HTR-8/SVneo (cell line): ENCODE results near the gene ATP10A.
"Not testable (repeated sequence)": the region's sequence is repeated elsewhere in the genome, so short reads cannot be mapped to it uniquely, and the experiment has no call there.

ENCODE experiments used
- DNase-seq: peaks from one replicate; pipeline ENCODE4 v3.0.0; 2011; ENCODE audit warnings: low spot score, mixed read lengths; ENCODE audit not compliant: insufficient read length
- FAIRE-seq: peaks from 2 replicates; lab custom pipeline; 2011; peaks lifted over from hg19 to GRCh38; lab: Jason Lieb, UNC

Gene ATP10A

DNA sequence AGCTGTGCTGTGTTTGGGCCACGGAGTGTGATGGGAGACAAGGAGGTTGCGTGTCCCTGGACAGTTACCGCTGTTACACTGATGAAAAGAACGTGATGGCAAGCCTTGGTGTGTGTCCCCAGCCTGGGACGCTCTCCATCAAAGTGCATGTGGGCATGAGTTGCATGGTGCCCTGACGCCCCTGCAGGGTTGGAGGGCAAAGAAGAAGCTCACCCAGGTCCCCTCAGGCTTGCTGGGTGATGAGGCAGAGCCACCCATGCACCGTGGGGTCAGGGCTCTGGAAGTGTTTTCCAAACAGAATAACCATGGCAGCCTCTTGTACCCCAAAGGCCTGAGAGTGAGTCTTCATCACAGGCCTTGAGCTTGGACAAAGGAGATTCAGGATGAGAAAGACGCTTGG is 189.2 kb downstream of the ATP10A start:
- no peak for DNase-seq
- FAIRE-seq = no peak

DNA sequence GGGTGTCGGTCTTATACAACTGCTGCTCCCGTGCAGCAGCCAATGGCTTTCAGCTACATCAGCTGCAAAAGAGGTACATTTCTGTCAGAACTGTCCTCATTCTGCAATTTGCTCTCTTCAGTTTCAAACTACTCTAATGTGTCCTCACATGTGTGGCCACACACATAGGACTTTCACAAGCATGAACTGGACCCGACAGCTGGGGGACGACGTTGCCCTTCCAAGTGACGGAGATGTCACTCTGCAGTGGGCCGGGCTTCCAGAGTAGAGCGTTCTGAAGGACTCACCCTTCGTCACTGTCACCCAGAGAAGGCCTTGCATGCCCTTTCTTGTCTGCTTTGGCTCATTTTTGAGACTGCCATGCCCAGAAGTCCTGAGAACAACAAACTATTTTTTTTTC is 189.8 kb downstream of the ATP10A start:
- DNase-seq (no peak), FAIRE-seq (no peak)

DNA sequence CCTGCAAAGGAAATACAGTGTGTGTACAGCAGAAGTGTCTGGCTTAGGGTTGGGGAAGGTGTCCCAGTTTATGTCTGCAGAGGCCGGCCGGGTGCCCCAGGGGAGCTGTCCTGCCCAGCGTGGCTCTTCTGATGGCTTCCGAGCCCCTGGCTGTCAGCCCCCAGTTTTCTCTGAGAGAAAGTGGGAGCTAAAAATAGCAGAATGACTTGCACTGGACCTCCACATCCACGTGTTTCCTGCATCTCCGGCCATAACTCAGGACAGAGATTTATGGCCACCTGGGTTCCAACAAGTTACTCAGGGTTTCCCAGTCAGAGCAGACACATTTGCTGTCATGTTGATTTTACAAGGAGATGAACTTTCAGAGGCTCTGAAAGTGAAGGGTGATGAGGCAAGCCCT is 192.0 kb downstream of the ATP10A start:
- DNase-seq (no peak), FAIRE-seq (no peak)

DNA sequence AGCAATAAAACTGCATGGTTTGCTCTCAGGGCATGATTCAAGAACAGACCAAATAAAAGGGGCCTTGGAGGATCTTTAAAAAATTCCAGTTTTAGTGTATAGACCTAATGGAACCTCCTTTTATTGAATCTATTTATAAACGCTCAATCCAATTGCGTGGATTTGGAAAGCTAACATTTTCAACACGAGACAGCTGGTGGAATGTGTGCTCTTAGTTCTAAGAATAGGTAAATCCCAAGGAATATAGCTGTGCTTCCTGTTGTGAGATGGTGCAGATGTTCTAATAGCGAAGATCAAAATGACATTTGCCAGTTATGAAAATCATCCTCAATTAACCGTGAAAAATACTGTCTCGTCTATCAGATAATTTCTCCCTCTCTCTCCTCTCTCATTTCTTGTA is 192.5 kb downstream of the ATP10A start:
- DNase-seq (no peak), FAIRE-seq (no peak)

DNA sequence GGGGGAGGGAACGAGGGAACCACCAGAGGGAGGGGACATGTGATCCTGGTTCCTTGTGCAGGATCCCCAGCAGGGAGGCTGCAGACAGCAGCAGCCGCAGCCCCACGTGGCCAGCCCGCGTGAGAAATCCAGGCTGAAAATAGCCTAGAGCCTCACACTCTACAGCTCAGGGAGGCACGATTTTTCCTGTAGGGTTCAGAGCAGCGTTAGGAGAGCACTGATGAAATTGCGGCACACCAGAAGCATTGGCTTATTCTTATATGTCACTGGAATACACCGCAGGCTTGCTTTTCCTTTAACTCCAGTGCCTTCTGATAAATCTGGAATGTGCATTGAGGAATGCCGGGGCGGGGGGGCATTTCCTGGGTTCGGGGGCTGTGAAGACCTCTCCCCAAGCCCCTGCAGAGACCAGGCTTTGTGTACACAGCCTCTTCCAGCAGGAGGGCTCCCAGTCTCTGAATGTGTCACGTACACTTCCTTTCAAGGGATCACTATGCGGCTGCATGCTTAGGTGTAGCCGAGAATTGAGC is 193.0 kb downstream of the ATP10A start:
- FAIRE-seq (no peak), DNase-seq (no peak)

DNA sequence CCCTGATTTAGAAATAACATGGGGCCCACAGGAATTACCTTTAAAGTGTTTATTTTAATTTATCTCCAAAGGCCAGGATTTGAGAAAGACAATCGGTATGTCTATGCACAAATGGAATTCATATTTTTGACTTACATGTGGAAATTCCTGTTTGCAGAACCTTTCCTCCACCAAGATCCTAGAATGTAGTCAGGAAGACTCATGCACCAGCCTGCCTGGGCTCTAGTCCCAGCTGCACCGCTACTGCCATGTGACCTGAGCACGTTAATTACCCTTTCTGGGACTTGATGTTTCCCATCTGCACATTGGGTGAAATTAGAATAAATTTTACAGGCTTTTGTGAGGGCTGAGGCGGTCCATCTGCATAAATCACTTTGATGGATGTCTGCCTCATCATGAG is 194.2 kb downstream of the ATP10A start:
- DNase-seq (no peak), FAIRE-seq (no peak)

DNA sequence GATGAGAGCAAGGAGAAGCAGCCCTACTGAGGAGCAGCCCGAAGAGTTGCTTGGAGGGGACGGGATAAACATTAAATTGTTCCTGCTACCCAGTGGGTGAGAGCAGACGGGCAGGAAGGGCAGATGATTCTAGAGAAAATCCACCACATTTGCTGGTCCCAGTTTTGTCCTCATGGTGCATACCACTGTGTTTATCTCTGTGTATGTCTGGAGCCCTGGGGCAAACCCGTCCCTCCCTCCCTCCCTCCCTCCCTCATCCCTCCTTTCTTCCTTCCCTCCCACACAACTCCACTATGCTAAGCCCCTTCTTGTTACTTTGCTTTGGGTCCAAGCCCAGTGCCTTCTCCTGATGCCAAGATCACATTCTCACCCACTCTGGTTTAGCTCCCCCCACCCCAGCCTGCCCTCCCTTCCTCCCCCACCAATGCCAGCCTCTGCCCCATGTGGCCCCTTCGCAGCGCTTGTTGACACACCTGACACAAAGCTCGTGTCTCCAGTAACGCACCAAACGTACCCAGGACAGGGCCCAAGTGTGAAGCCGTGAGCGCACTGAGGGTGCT is 194.8 kb downstream of the ATP10A start:
- FAIRE-seq = no peak

DNA sequence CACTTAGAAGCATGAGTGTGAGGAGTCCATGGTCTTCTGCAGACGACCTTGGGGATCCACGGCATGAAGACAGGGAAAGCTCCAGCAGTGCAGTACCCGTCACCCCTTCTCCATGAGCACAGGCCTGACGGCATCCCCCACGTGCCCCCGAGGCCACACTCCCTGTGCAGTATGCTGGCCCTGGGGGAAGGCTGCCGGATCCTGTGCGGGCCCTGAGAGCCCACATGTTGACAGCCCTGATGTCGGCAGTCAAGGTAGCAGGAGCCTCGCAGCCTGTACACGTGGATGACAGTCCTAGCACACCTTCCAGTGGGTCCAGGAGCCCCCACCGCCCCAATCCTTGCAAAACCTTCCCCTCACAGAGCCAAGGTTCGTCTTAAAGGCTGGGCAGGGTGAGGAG is 195.3 kb downstream of the ATP10A start:
- FAIRE-seq = no peak
- DNase-seq = no peak

More for the DNA sequence above, 194.8 kb downstream of the ATP10A start:
- DNase-seq = no peak

DNA sequence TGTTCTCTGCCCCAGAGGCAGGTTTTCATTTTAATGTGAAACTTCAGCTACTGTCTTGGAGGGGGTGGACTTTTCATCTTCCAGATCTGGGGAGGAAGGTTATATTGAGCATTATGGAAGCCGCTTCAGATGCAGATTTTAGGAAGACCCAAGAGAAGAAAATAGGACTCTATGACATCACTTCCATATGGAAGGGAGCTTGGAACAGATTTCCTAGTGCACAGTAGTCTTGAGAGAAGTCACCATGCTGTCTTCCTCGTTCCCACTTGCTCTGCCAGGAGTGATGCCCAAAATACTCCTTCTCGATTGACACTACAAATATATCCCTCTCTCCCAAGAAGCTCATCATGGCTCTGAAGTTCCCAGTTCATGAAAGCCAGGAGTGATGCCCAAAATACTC is 197.2 kb downstream of the ATP10A start:
- DNase-seq = no peak
- FAIRE-seq = no peak

DNA sequence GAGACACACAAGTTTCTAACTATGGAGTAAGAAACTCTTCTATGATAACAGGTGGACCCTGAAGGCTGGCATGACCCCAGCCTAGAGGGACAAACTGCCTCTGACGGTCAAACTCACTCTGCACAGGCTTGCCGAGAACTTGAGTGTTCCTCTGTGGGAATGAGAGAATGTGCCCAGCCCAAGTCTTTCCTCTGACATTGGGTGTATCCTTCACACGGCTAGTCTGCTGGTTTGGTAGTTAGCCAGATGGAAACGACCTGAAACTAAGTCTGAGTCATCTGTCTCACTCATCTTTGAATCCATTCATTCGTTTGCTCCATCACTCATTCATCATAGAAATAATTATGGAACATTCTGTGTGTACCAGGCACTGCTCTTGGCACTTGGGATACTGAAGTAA is 198.4 kb downstream of the ATP10A start:
- DNase-seq (no peak), FAIRE-seq (no peak)

DNA sequence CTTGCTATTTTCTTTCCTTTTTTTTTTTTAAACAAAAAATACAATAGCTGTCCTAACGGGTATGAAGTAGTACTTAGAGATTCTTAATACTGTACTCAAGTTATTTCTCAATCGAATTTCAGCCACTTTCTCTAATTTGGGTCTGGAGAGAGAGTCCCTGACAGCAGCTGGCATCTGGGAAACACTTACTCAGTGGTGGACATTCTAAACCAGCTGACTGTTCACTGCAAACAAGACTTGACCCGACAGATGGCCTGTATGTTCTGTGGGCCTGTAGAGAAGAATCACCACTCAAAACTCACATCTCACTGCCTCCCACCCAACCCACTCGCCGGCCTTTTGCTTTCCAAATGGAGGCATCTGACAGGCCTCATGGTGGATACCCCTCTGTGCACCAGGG is 199.6 kb downstream of the ATP10A start:
- FAIRE-seq (no peak), DNase-seq (no peak)

DNA sequence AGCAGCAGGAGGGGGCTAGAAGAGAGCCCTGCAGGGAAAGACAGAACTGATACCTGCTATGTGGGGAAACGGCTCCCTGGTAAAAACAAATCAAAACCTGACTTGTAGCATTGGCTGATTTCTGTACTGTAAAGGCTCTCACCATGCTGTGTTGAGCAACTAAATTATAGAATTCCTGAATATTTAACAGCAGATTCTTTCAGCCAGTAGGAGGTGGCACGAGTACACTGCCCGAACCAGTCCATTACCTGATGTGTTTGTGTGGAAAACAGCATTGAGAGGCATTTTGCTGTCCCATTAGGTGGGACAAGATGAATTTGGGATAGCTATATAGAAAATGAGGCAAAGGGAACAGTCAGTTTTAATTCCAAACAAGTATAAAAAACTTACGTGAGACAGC is 201.2 kb downstream of the ATP10A start:
- DNase-seq (no peak), FAIRE-seq (no peak)

DNA sequence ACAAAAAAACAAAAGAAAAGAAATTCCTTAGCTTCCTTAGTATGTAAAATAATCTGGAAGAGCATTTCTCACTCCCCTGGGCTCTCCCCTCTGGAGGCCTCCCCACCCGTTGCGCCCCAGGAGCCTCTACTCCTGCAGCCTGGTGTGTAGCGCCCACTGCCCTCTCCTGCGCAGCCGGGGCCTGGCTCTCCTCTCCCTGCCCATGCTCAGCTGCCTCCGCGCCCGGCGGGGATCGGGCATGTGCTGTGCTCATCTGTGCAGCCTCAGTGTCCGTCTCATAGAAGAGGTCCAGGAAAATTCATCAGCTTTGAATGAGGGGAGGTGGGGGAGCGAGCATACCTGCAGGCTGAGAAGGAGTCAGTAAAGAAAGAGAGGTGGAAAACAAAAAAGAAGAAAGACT is 203.9 kb downstream of the ATP10A start:
- no peak for FAIRE-seq
- DNase-seq = no peak

DNA sequence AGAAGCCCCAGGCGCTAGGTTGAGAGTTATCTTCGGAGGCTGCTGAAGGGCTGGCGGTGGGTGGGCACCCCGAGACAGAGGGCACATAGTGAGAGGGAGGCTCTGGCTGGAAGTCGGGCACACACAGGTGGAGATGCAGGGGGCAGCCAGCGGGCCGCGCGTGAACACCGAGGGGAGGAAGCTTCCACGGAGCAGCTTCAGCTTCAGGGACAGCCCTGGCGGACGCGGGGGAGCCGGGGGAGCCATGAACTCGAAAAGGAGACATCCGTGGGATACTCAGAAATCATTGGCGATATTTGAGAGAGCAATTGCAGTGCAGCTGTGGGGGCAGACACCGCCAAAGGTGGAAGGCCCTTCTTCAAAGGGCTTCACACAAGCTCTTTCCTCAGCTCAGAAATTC is 204.6 kb downstream of the ATP10A start:
- FAIRE-seq (no peak), DNase-seq (no peak)

DNA sequence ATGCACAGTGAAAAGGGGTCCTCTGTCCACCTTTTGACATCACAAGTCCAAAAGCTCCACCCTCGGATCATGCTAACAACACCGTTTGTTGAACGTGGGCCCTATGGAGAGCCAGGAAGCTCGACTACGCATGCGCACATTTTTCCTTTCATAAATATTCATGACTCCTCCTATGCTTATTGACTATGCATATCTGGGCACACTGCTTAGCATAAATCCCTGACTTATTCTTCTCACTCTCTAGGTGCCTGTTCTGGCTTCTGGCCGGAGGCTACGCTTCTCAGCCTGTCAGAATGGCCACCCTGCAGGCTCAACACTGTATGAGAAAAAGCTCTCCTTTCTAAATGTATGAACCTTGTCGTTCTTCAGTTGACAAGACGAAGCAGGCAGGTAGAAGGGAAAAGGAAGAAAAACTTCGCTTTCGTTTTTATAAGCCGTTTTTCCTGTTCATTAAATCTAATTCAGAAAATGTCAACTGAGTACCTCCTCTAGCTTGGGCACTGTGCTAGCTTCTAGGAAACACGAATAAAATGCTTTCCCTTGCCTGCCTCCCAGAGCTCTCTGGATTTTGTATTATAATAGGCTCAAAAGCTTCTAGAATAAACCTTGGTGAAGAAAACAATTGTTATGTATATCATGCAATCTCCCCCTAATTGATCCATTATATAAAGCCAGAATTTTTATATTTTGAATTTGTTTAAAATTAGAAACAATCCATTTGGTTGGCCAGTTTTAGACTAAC is 207.7 kb downstream of the ATP10A start:
- DNase-seq (no peak), FAIRE-seq (no peak)

DNA sequence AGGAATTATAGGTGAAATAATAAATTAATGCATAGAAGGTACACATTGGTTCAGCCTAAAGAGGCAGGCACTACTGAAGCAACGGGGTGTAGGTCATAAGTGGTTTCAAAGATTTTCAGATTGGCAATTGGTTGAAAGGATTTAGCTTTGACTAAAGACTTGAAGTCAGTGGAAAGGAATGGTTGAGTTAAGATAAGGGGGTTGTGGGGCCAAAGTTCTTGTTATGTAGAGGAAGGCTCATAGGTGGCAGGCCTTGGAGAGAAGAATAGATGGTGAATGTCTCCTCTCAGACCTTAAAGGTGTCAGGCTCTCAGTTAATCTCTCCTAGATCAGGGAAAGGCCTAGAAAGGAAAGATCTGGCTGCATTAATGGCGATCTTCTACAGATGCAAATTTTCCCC is 209.8 kb downstream of the ATP10A start:
- FAIRE-seq (no peak), DNase-seq (no peak)

DNA sequence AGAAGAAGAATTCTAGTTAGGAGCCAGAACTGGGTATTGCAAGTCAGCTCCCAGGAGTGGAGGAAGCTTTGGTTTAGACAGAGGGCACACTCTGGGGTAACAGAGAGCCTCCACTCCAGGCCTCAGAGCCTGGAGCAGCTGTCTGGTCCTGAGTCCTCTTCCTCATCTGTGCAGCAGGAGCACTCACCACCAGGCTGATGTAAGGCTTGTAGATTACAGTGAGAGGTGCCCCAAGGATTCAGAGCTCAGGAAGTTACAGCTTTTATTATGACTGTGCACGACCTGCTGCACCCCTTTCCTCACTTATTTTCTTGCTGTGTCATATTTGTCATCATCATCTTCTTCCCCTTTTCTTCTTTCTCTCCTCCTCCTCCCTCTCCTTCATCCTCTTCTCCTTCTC is 210.4 kb downstream of the ATP10A start:
- DNase-seq (no peak), FAIRE-seq (no peak)

DNA sequence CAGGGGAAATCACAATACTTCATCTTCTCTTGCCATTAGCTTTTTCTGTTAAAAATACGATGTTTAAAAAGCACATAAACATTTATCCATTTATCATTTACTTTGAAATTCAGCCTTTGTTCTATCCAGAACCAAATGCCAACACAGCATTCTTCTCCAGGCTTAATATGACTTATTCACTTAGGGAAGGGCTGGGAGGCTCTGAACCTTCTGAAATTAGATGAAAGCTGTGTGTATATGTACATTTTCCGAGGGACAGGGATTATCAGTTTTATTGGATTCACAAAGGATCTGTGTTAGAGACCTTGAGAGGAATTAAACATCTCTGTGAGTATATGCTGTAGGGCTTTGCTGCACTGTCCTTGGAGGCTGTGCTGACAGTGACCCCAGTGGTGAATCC is 213.7 kb downstream of the ATP10A start:
- DNase-seq (no peak), FAIRE-seq (no peak)

DNA sequence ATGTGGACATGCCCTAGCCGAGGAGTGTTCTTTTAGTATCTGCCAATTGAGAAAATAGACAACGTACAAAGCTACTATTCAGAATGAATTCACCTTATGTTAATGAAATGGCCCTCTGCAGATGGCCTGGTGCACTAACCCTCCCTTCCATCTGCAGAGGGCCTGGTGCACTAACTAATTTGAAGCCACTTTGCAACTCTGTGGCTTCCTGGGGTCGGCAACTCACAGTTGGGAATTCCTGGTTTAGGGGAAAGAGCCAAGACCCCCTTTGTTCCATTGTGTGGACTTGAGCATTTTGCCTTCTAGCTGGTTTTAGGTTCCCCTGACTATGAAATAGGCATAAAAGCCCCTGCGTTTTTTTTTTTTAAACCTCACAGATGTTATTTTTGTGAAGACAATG is 220.0 kb downstream of the ATP10A start:
- DNase-seq = no peak

DNA sequence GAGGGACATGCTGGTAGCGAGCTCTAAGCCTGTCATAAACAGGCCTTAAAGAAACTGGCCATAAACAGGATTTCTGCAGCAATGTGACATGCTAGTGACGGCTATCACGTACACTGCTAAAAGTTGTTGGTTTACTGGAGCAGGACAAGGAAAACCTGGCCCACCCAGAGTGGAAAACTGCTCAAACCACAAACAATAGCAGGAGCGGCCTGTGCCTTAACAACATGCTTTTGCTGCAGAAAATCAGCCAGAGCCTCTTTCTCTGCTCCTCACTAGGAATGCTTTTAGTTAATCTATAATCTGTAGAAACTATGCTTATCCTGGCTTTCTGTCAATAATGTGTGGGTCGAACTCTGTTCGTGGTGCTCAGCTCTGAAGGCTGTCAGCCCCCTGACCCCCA is 221.4 kb downstream of the ATP10A start:
- no peak for DNase-seq
- FAIRE-seq = no peak

More for the DNA sequence above, 220.0 kb downstream of the ATP10A start:
- FAIRE-seq = no peak

DNA sequence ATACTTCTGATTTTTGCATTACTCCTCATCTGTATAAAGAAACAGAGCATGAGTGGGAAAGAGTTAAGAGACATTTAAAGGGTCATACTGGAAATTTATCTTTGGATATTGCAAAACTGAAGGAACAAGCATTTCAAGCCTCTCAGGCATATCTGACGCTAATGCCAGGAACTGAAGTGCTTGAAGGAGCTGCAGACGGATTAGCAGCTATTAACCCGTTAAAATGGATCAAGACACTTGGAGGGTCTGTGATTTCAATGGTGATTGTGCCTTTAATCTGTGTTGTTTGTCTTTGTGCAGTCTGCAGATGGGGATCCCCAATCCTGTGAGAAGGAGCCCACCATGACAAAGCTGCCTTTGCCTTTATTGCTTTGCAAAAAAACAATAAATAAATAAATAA is 221.8 kb downstream of the ATP10A start:
- FAIRE-seq (no peak), DNase-seq (no peak)

DNA sequence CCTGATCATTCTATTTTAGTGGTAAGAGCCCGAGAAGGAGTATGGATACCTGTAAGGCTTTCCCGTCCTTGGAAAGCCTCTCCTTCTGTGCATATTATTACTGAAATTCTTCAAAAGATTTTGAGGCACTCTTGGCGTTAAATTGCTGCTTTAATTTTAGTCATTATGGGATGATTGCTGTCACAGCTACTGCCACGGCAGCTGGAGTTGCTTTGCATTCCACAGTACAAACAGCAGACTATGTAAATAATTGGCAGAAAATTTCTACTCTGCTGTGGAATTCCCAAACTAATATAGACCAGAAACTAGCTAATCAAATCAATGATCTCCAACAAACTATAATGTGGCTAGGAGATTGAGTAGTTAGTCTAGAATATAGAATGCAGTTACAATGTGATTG is 222.2 kb downstream of the ATP10A start:
- DNase-seq, FAIRE-seq: not testable (repeated sequence)
